ENCODE measurements around the gene STAT6.

DNA sequence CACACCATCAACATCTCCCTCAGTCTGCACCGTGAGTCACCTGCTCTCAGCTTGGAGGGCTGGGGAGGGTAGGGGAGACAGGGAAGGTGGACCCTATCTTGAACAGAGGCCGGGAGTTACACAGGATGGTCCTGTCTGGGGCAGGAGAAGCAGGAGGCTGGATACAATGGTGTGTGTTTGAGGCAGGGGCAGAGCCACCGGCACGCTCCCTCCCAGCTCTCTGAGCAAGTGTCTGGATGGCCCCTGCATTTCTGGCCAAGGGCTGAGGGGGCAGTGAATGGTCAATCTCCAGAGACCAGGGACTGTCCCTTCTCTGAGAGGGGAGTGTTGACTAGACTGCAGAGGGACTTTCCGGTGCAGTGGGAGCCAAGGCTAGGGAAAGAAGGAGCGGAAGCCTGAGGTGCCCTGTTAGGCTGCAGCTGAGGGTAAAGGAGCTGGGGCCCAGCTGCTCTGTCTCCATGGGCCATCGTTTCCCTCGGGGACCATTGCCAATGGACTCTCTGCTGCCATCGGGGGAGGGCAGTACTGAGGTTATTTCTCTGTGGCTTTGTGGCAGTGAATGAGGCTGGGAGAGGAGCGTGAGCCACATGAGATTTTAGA, 34.4 kb upstream of the STAT6 start:
- TF ChIP-seq, protein P1, sequence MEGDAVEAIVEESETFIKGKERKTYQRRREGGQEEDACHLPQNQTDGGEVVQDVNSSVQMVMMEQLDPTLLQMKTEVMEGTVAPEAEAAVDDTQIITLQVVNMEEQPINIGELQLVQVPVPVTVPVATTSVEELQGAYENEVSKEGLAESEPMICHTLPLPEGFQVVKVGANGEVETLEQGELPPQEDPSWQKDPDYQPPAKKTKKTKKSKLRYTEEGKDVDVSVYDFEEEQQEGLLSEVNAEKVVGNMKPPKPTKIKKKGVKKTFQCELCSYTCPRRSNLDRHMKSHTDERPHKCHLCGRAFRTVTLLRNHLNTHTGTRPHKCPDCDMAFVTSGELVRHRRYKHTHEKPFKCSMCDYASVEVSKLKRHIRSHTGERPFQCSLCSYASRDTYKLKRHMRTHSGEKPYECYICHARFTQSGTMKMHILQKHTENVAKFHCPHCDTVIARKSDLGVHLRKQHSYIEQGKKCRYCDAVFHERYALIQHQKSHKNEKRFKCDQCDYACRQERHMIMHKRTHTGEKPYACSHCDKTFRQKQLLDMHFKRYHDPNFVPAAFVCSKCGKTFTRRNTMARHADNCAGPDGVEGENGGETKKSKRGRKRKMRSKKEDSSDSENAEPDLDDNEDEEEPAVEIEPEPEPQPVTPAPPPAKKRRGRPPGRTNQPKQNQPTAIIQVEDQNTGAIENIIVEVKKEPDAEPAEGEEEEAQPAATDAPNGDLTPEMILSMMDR (conservative IDR thresholded peaks at IDR 0.05 in 1 of 2, IDR thresholded peaks at IDR 0.05 in 1 of 2; ENCODE audit: low read depth in 1 of 2, low read length in 2 of 2): no peak
- TF ChIP-seq EZH2 (IDR thresholded peaks at IDR 0.05; ENCODE audit: low read length, missing control alignments): no peak
